K562 (cell line): Measurements from ENCODE around the gene FKBP15. TPM values are rescaled to one million over a fixed set of nuclear protein-coding genes. Genes with fewer than 3 reads are reported as not detected.

Experiments used
- AFF4 ChIP-seq: sonication (generic); formaldehyde crosslinking; IDR thresholded peaks from 2 replicates; pipeline ENCODE4 v1.8.0; 2023; ENCODE audit warnings: mild to moderate bottlenecking, missing genetic modification reagents
- ATF2 ChIP-seq: sonication (generic); formaldehyde crosslinking; IDR thresholded peaks from 2 replicates; pipeline ENCODE4 v1.8.1; 2022; ENCODE audit warnings: missing genetic modification reagents
- COPS2 ChIP-seq: fragments of 450-650 bp; conservative IDR thresholded peaks from 2 replicates; pipeline ENCODE4 v1.6.1; 2016; ENCODE audit warnings: mild to moderate bottlenecking, moderate library complexity
- GABPB1 ChIP-seq: sonication (generic); formaldehyde crosslinking; IDR thresholded peaks from 2 replicates; pipeline ENCODE4 v1.8.0; 2022; ENCODE audit warnings: mild to moderate bottlenecking, missing genetic modification reagents
- HDAC8 ChIP-seq: fragments of 450-650 bp; IDR thresholded peaks from 2 replicates; pipeline ENCODE4 v1.6.1; 2016; ENCODE audit warnings: mild to moderate bottlenecking, missing genetic modification characterization, moderate library complexity, missing compliant biosample characterization
- JUND ChIP-seq, 2 experiments: IDR thresholded peaks; 2 replicates in 1 of 2; 3 replicates in 1 of 2; pipeline ENCODE4 v1.6.1; 2011; ENCODE audit warnings: borderline replicate concordance in 2 of 2, low read depth in 2 of 2, low read length in 2 of 2, improper control_type of control experiment in 1 of 2, missing biosample characterization in 1 of 2, missing genetic modification characterization in 1 of 2, missing genetic modification reagents in 1 of 2
- PATZ1 ChIP-seq: fragments of 250-450 bp; sonication (Bioruptor Pico); IDR thresholded peaks from 2 replicates; pipeline ENCODE4 v1.5.0; 2020; ENCODE audit warnings: mild to moderate bottlenecking, borderline replicate concordance
- RERE ChIP-seq: sonication (generic); formaldehyde crosslinking; IDR thresholded peaks from 2 replicates; pipeline ENCODE4 v1.8.0; 2023; ENCODE audit warnings: missing genetic modification reagents, mild to moderate bottlenecking, borderline replicate concordance
- polyA plus RNA-seq, 8 experiments: library from polyadenylated mRNA; depleted of rRNA in 4 of 8; stranded (reverse) in 5 of 8; unstranded in 3 of 8; fragments of >200 nt; fragmentation: Nextera tagmentation in 2 of 8; fragmentation: Illumina TruSeq in 1 of 8; extraction: Ambion mirVana in 2 of 8; extraction: Trizol in 1 of 8; gene quantifications; 2 replicates each; pipeline versions ENCODE4 v1.2.1 to v1.2.3, GENCODE V29; 2011 to 2014; ENCODE audit warnings: inconsistent platforms in 1 of 8, missing spikeins in 1 of 8
- total RNA-seq, 7 experiments: library from RNA; depleted of rRNA in 6 of 7; stranded (reverse); fragments of >200 nt in 6 of 7; fragmentation: Illumina TruSeq in 2 of 7; extraction: Trizol in 2 of 7; gene quantifications; 2 replicates each; pipeline versions ENCODE4 v1.2.1 to v1.2.3, GENCODE V29; 2011 to 2021; ENCODE audit warnings: low replicate concordance in 1 of 7
- TF ChIP-seq, protein P1 (sequence below): fragments of 200-800 bp; sonication (Bioruptor generic); IDR thresholded peaks from 2 replicates; pipeline ENCODE4 v1.6.1; 2017; ENCODE audit warnings: missing genetic modification characterization, missing compliant biosample characterization

FKBP15 gene
- total and polyA plus RNA-seq, 9 of the 15 experiments (the other 6 are each of a cell fraction or from before 2014, with no cell fraction given), result 8.7 to 38.0 (median 18.9) TPM

DNA sequence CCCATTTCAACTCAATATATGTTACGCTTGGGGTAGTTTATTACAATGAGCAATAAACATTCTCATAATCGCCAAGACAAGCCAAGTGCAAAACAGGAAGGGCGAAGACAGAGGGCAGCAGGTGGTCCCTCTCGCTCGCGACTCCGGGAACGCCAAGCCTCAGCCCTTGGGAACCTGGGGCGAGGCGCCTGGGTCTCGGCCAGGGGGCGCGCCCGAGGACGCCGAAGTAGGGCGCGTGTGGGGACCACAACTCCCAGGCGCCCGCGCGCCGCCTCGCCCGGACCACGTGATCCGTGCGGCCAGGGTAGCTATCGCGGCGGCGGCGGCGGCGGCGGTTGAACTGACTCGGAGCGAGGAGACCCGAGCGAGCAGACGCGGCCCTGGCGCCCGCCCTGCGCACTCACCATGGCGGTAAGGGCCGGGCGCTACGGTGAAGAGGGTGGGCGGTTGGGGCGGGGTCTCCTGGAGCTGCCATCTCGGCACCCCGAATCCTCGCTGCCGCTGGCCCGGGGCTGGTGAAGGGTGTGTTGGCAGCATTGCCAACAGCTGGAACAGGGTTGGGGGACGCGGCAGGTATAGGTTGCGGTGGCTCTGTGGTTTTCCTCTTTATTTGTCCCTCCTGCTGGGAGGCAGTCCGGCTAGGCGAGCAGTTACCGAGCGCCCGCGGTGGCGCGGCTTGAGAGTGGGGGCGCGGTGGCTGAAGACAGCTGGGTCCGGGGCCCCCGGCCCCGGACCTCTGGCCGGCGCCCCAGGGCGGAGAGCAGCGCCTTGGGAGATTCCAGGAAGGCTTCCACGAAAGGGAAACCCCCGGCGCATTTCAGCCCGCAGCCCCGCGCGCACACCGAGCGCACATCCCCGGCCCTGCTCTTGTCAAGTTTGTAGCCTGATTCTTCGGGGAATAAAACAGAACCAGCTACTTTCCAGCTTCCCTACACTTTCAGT lies 70.1 kb downstream of the FKBP15 start, which contains the start of gene SLC31A2 (continued):
- no peak for TF ChIP-seq AFF4 (CRISPR knock-in tag)
- peak; percentile 65 for TF ChIP-seq GABPB1
- TF ChIP-seq JUND (IDR thresholded peaks at IDR 0.05; ENCODE audit: borderline replicate concordance, low read depth, low read length), result peak; percentile 15; the same call in 1 of the 2 replicates
- TF ChIP-seq JUND (tag; IDR thresholded peaks at IDR 0.05; ENCODE audit: borderline replicate concordance, low read depth, low read length), result no peak
- TF ChIP-seq, protein P1, sequence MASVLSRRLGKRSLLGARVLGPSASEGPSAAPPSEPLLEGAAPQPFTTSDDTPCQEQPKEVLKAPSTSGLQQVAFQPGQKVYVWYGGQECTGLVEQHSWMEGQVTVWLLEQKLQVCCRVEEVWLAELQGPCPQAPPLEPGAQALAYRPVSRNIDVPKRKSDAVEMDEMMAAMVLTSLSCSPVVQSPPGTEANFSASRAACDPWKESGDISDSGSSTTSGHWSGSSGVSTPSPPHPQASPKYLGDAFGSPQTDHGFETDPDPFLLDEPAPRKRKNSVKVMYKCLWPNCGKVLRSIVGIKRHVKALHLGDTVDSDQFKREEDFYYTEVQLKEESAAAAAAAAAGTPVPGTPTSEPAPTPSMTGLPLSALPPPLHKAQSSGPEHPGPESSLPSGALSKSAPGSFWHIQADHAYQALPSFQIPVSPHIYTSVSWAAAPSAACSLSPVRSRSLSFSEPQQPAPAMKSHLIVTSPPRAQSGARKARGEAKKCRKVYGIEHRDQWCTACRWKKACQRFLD (CRISPR knock-in tag), result 0 out of 2 replicates have a peak, but pooled peaks have one; percentile 23
- peak; percentile 56; the same call in 1 of the 2 replicates for TF ChIP-seq ATF2
- TF ChIP-seq HDAC8, result no peak
- no peak for TF ChIP-seq PATZ1 (CRISPR knock-in tag)
- no peak for TF ChIP-seq RERE
- TF ChIP-seq COPS2, result no peak
